HepG2 (cell line): ENCODE data around the gene MSI2. TPM values are rescaled to one million over a fixed set of nuclear protein-coding genes. Genes with fewer than 3 reads are reported as not detected.

ENCODE experiments used
- KDM4B ChIP-seq: sonication (generic); formaldehyde crosslinking; IDR thresholded peaks from 2 replicates; pipeline ENCODE4 v1.4.0; 2020; ENCODE audit warnings: missing genetic modification reagents
- KMT2A ChIP-seq: sonication (generic); formaldehyde crosslinking; IDR thresholded peaks from 2 replicates; pipeline ENCODE4 v1.4.0; 2020; ENCODE audit warnings: missing genetic modification reagents
- MED8 ChIP-seq: sonication (generic); formaldehyde crosslinking; IDR thresholded peaks from 2 replicates; pipeline ENCODE4 v1.8.1; 2023; ENCODE audit warnings: mild to moderate bottlenecking, missing genetic modification reagents; ENCODE audit not compliant: insufficient replicate concordance
- MLXIP ChIP-seq: sonication (generic); formaldehyde crosslinking; IDR thresholded peaks from 2 replicates; pipeline ENCODE4 v1.9.0; 2021; ENCODE audit warnings: missing genetic modification reagents, borderline replicate concordance
- NFE2L2 ChIP-seq: fragments of 150-350 bp; IDR thresholded peaks from 2 replicates; pipeline ENCODE4 v1.6.1; 2014; ENCODE audit warnings: low read length
- PATZ1 ChIP-seq: sonication (generic); formaldehyde crosslinking; IDR thresholded peaks from 2 replicates; pipeline ENCODE4 v1.4.0; 2020; ENCODE audit warnings: missing genetic modification reagents
- PHF5A ChIP-seq: IDR thresholded peaks from one replicate; pipeline ENCODE4 v1.6.1; 2018; ENCODE audit warnings: low read depth, missing genetic modification reagents; ENCODE audit not compliant: unreplicated experiment
- POLR2AphosphoS2 ChIP-seq: IDR thresholded peaks from 2 replicates; pipeline ENCODE4 v1.6.1; 2011; ENCODE audit warnings: low read depth, low read length, improper control_type of control experiment
- SOX5 ChIP-seq: IDR thresholded peaks from 2 replicates; pipeline ENCODE4 v1.6.1; 2016; ENCODE audit warnings: borderline replicate concordance
- ZBED4 ChIP-seq: sonication (generic); formaldehyde crosslinking; IDR thresholded peaks from 2 replicates; pipeline ENCODE4 v1.4.0; 2020; ENCODE audit warnings: missing genetic modification reagents, borderline replicate concordance
- ZNF136 ChIP-seq: sonication (generic); formaldehyde crosslinking; IDR thresholded peaks from 2 replicates; pipeline ENCODE4 v1.8.1; 2022; ENCODE audit warnings: low read depth, mild to moderate bottlenecking, moderate library complexity, missing genetic modification reagents
- ZNF24 ChIP-seq: fragments of 450-650 bp; IDR thresholded peaks from 2 replicates; pipeline ENCODE4 v1.6.1; 2017; ENCODE audit warnings: antibody characterized with exemption, mild to moderate bottlenecking
- ZNF44 ChIP-seq: sonication (generic); formaldehyde crosslinking; IDR thresholded peaks from 2 replicates; pipeline ENCODE4 v1.5.1; 2020; ENCODE audit warnings: mild to moderate bottlenecking, missing genetic modification reagents
- ZNF543 ChIP-seq: sonication (generic); formaldehyde crosslinking; IDR thresholded peaks from 2 replicates; pipeline ENCODE4 v1.4.0; 2020; ENCODE audit warnings: mild to moderate bottlenecking, missing genetic modification reagents
- ZNF670 ChIP-seq: sonication (generic); formaldehyde crosslinking; IDR thresholded peaks from 2 replicates; pipeline ENCODE4 v1.8.0; 2022; ENCODE audit warnings: mild to moderate bottlenecking, missing genetic modification reagents, borderline replicate concordance
- polyA plus RNA-seq, 8 experiments: library from polyadenylated mRNA; depleted of rRNA in 3 of 8; stranded (reverse) in 7 of 8; unstranded in 1 of 8; fragments of >200 nt; fragmentation: Illumina TruSeq in 4 of 8; extraction: Trizol in 4 of 8; gene quantifications; 2 replicates each; pipeline versions ENCODE4 v1.2.1 to v1.2.3, GENCODE V29; 2011 to 2016; ENCODE audit warnings: low read depth in 4 of 8, missing spikeins in 1 of 8, mixed read lengths in 1 of 8; ENCODE audit not compliant: insufficient read depth in 1 of 8
- total RNA-seq, 5 experiments: library from RNA; depleted of rRNA; stranded (reverse); fragments of >200 nt; fragmentation: Illumina TruSeq; extraction: Trizol; gene quantifications; 2 replicates each; pipeline ENCODE4 v1.2.3, GENCODE V29; 2016; ENCODE audit warnings: low read depth in 1 of 5
- TF ChIP-seq, protein P1 (sequence below): sonication (generic); formaldehyde crosslinking; IDR thresholded peaks from 2 replicates; pipeline ENCODE4 v1.4.0; 2020; ENCODE audit warnings: missing genetic modification reagents
- TF ChIP-seq, protein P2 (sequence below): sonication (generic); formaldehyde crosslinking; conservative IDR thresholded peaks from 2 replicates; pipeline ENCODE4 v1.5.0; 2020; ENCODE audit warnings: missing genetic modification reagents

MSI2 gene
- total and polyA plus RNA-seq, 2 of the 13 experiments (the other 11 are each of a cell fraction or from before 2014, with no cell fraction given), result 77.5 to 78.4 TPM

- no peak for TF ChIP-seq MLXIP
- no peak for TF ChIP-seq SOX5 (CRISPR knock-in tag)
- no peak for TF ChIP-seq ZNF136
- TF ChIP-seq ZNF670 (CRISPR knock-in tag), result no peak
- no peak for TF ChIP-seq MED8 (CRISPR knock-in tag)
- TF ChIP-seq, protein P1, sequence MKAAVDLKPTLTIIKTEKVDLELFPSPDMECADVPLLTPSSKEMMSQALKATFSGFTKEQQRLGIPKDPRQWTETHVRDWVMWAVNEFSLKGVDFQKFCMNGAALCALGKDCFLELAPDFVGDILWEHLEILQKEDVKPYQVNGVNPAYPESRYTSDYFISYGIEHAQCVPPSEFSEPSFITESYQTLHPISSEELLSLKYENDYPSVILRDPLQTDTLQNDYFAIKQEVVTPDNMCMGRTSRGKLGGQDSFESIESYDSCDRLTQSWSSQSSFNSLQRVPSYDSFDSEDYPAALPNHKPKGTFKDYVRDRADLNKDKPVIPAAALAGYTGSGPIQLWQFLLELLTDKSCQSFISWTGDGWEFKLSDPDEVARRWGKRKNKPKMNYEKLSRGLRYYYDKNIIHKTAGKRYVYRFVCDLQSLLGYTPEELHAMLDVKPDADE (CRISPR knock-in tag), result no peak
- no peak for TF ChIP-seq ZNF24
- TF ChIP-seq, protein P2, sequence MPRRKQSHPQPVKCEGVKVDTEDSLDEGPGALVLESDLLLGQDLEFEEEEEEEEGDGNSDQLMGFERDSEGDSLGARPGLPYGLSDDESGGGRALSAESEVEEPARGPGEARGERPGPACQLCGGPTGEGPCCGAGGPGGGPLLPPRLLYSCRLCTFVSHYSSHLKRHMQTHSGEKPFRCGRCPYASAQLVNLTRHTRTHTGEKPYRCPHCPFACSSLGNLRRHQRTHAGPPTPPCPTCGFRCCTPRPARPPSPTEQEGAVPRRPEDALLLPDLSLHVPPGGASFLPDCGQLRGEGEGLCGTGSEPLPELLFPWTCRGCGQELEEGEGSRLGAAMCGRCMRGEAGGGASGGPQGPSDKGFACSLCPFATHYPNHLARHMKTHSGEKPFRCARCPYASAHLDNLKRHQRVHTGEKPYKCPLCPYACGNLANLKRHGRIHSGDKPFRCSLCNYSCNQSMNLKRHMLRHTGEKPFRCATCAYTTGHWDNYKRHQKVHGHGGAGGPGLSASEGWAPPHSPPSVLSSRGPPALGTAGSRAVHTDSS (CRISPR knock-in tag), result no peak
- TF ChIP-seq KDM4B, result no peak
- TF ChIP-seq PHF5A, result no peak
- no peak for TF ChIP-seq NFE2L2
- TF ChIP-seq ZNF44 (CRISPR knock-in tag), result no peak
- no peak for TF ChIP-seq POLR2AphosphoS2
- TF ChIP-seq KMT2A (CRISPR knock-in tag), result peak; percentile 48
- TF ChIP-seq ZNF543 (CRISPR knock-in tag), result no peak
- TF ChIP-seq ZBED4 (CRISPR knock-in tag), result no peak
- TF ChIP-seq PATZ1 (CRISPR knock-in tag), result peak; percentile 56
These were observed 184.4 kb downstream of the MSI2 start (continued) for GRCh38 chr17:57440522-57441269.
